HEK293T (cell line): ENCODE data around the gene R3HDM2.
A peak's percentile ranks its signal among the peaks of the same experiment; 100 is the strongest.
"Not testable (repeated sequence)": the region's sequence is repeated elsewhere in the genome, so short reads cannot be mapped to it uniquely, and the experiment has no call there.

Source experiments
- CTCF ChIA-PET: fragments of 350-600 bp; formaldehyde crosslinking; extraction: SDS; loops from one replicate; lab custom pipeline; 2021; ENCODE audit warnings: antibody characterized with exemption, inconsistent platforms; lab: Yijun Ruan, JAX
- POLR2A ChIA-PET: fragments of 350-600 bp; formaldehyde crosslinking; extraction: SDS; loops from one replicate; lab custom pipeline; 2020; ENCODE audit warnings: antibody characterized with exemption, inconsistent platforms; lab: Yijun Ruan, JAX
- DNase-seq: peaks from one replicate; pipeline ENCODE4 v3.0.0; 2012; ENCODE audit warnings: mixed read lengths; ENCODE audit errors: extremely low spot score
- ARNT ChIP-seq: fragments of 450-650 bp; IDR thresholded peaks from 2 replicates; pipeline ENCODE4 v1.6.1; 2017; ENCODE audit warnings: mild to moderate bottlenecking
- BHLHE40 ChIP-seq: fragments of 450-650 bp; IDR thresholded peaks from 2 replicates; pipeline ENCODE4 v1.6.1; 2016; ENCODE audit warnings: mild to moderate bottlenecking, moderate library complexity, borderline replicate concordance
- CTBP1 ChIP-seq: fragments of 450-650 bp; IDR thresholded peaks from 2 replicates; pipeline ENCODE4 v1.6.1; 2016; ENCODE audit warnings: borderline replicate concordance
- ELF4 ChIP-seq: fragments of 450-650 bp; IDR thresholded peaks from 2 replicates; pipeline ENCODE4 v1.6.1; 2017; ENCODE audit warnings: antibody characterized with exemption
- FOXA1 ChIP-seq: fragments of 450-650 bp; IDR thresholded peaks from 2 replicates; pipeline ENCODE4 v1.6.1; 2016; ENCODE audit warnings: mild to moderate bottlenecking
- FOXK2 ChIP-seq: fragments of 450-650 bp; IDR thresholded peaks from 2 replicates; pipeline ENCODE4 v1.6.1; 2016; ENCODE audit warnings: mild to moderate bottlenecking
- FOXM1 ChIP-seq: fragments of 450-650 bp; IDR thresholded peaks from 2 replicates; pipeline ENCODE4 v1.6.1; 2017; ENCODE audit warnings: mild to moderate bottlenecking, borderline replicate concordance
- HDGF ChIP-seq: fragments of 450-650 bp; IDR thresholded peaks from 2 replicates; pipeline ENCODE4 v1.6.1; 2017; ENCODE audit warnings: antibody characterized with exemption, borderline replicate concordance
- L3MBTL2 ChIP-seq: fragments of 450-650 bp; conservative IDR thresholded peaks from 2 replicates; pipeline ENCODE4 v1.6.1; 2016; ENCODE audit warnings: mild to moderate bottlenecking
- LEF1 ChIP-seq: fragments of 450-650 bp; IDR thresholded peaks from 2 replicates; pipeline ENCODE4 v1.6.1; 2017; ENCODE audit warnings: mild to moderate bottlenecking, borderline replicate concordance
- NFRKB ChIP-seq: fragments of 450-650 bp; IDR thresholded peaks from 2 replicates; pipeline ENCODE4 v1.6.1; 2016; ENCODE audit warnings: mild to moderate bottlenecking, moderate library complexity
- PKNOX1 ChIP-seq: fragments of 450-650 bp; IDR thresholded peaks from 2 replicates; pipeline ENCODE4 v1.6.1; 2016
- SP1 ChIP-seq: fragments of 450-650 bp; IDR thresholded peaks from 2 replicates; pipeline ENCODE4 v1.6.1; 2017
- SUZ12 ChIP-seq: fragments of 450-650 bp; IDR thresholded peaks from 2 replicates; pipeline ENCODE4 v1.6.1; 2016; ENCODE audit warnings: mild to moderate bottlenecking
- TARDBP ChIP-seq: fragments of 450-650 bp; IDR thresholded peaks from 2 replicates; pipeline ENCODE4 v1.6.1; 2016
- ZNF384 ChIP-seq: fragments of 450-650 bp; IDR thresholded peaks from 2 replicates; pipeline ENCODE4 v1.6.1; 2016

R3HDM2 gene

GRCh38 chr12:57319678-57320469, 111.0 kb downstream of the R3HDM2 start:
- CTCF ChIA-PET, result interaction anchor here (0.7 to 1.6 kb wide), 6 partner anchors 12 to 139 kb away, joined by 3 to 5 read pairs (median 3); no protein-coding TSS in a partner anchor
- no peak for DNase-seq
- TF ChIP-seq PKNOX1, result no peak
- TF ChIP-seq CTBP1, result no peak
- peak; percentile 60 for TF ChIP-seq ZNF384
- POLR2A ChIA-PET, result interaction anchor here (0.7 to 1.2 kb wide), 3 partner anchors 132 to 136 kb away, joined by 3 read pairs; partner anchors contain the start of gene INHBE

GRCh38 chr12:57315681-57316080, 115.2 kb downstream of the R3HDM2 start:
- TF ChIP-seq ZNF384 (no peak), SUZ12 (no peak), L3MBTL2 (no peak), HDGF (no peak), LEF1 (no peak), TARDBP (no peak), BHLHE40 (no peak), FOXA1 (no peak), ELF4 (no peak), FOXM1 (no peak)
- ChIA-PET POLR2A (interaction anchor here (0.9 kb wide), 1 partner anchor 27 kb away, joined by 3 read pairs; no protein-coding TSS in a partner anchor), CTCF (interaction anchor here (0.5 to 1.0 kb wide), 4 partner anchors 13 to 147 kb away, joined by 3 to 6 read pairs (median 3); no protein-coding TSS in a partner anchor)
- DNase-seq, result no peak

- ChIA-PET CTCF (interaction anchor here (1.2 kb wide), 1 partner anchor 144 kb away, joined by 4 read pairs; no protein-coding TSS in a partner anchor), POLR2A (interaction anchor here (1.6 kb wide), 1 partner anchor 143 kb away, joined by 4 read pairs; the partner anchor contains the start of gene INHBE)
- not testable (repeated sequence) for DNase-seq
Observed at GRCh38 chr12:57312287-57312686, 118.6 kb downstream of the R3HDM2 start.

- no peak for DNase-seq
- CTCF ChIA-PET, result interaction anchor here (1.0 to 3.0 kb wide), 3 partner anchors 143 to 150 kb away, joined by 3 to 18 read pairs (median 5); partner anchors contain the start of genes GLI1 and INHBE
- no peak for TF ChIP-seq ARNT
- TF ChIP-seq BHLHE40, result no peak
- TF ChIP-seq FOXK2, result no peak
- no peak for TF ChIP-seq SUZ12
- no peak for TF ChIP-seq NFRKB
- no peak for TF ChIP-seq PKNOX1
- no peak for TF ChIP-seq SP1
- TF ChIP-seq FOXM1, result no peak
- no peak for TF ChIP-seq FOXA1
- no peak for TF ChIP-seq ZNF384
- TF ChIP-seq ELF4, result no peak
- no peak for TF ChIP-seq HDGF
- TF ChIP-seq LEF1, result no peak
- no peak for TF ChIP-seq TARDBP
- TF ChIP-seq L3MBTL2, result no peak
- TF ChIP-seq CTBP1, result no peak
- POLR2A ChIA-PET, result interaction anchor here (2.0 kb wide), 1 partner anchor 144 kb away, joined by 20 read pairs; the partner anchor contains the start of gene INHBE
Observed at GRCh38 chr12:57309420-57309819, 121.4 kb downstream of the R3HDM2 start.

GRCh38 chr12:57300961-57301584, 129.8 kb downstream of the R3HDM2 start:
- DNase-seq, result no peak
- POLR2A ChIA-PET, result interaction anchor here (1.0 to 3.0 kb wide), 2 partner anchors 152 to 154 kb away, joined by 3 to 9 read pairs; partner anchors contain the start of gene INHBE
- CTCF ChIA-PET, result interaction anchor here (0.8 to 2.9 kb wide), 2 partner anchors 152 to 158 kb away, joined by 4 to 16 read pairs; no protein-coding TSS in a partner anchor

GRCh38 chr12:57299514-57300016, 131.3 kb downstream of the R3HDM2 start:
- CTCF ChIA-PET, result interaction anchor here (0.9 to 2.9 kb wide), 3 partner anchors 8 to 160 kb away, joined by 3 to 16 read pairs (median 3); partner anchors contain the start of gene GLI1
- TF ChIP-seq FOXK2 (no peak), ZNF384 (no peak), L3MBTL2 (no peak), TARDBP (no peak), CTBP1 (no peak), PKNOX1 (no peak), BHLHE40 (no peak), SUZ12 (no peak), ELF4 (no peak), LEF1 (no peak), HDGF (no peak), ARNT (no peak), SP1 (no peak)
- DNase-seq, result no peak
- POLR2A ChIA-PET, result interaction anchor here (1.5 to 3.0 kb wide), 2 partner anchors 130 to 156 kb away, joined by 3 to 9 read pairs; partner anchors contain the start of gene INHBE

More at GRCh38 chr12:57300961-57301584, 129.8 kb downstream of the R3HDM2 start:
- TF ChIP-seq CTBP1 (no peak), ZNF384 (peak; percentile 51; the same call in 1 of the 2 replicates), NFRKB (no peak), ARNT (no peak)
